Breast epithelium (tissue), 4 donors: ENCODE data around the gene ARHGEF25. TPM values are rescaled to one million over a fixed set of nuclear protein-coding genes. Genes with fewer than 3 reads are reported as not detected.
A peak's percentile ranks its signal among the peaks of the same experiment; 100 is the strongest.

Experiments
- DNase-seq, 2 donors: peaks; one replicate each; pipeline ENCODE4 v3.0.0-alpha.2; 2019; ENCODE audit warnings: low spot score in 2 of 2
- H3K27ac ChIP-seq, 2 donors: fragments of 200-600 bp; sonication (generic) in 1 of 2; one replicate each; pipeline ENCODE4 v1.5.1; 2016 to 2019; ENCODE audit warnings: mild to moderate bottlenecking in 1 of 2
- H3K27me3 ChIP-seq, 2 donors: fragments of 200-600 bp; sonication (generic) in 1 of 2; one replicate each; pipeline versions ENCODE4 v1.5.1 to v1.6.0; 2017 to 2019; ENCODE audit warnings: control low read depth in 1 of 2, mild to moderate bottlenecking in 1 of 2
- H3K36me3 ChIP-seq: fragments of 200-600 bp; one replicate; pipeline ENCODE4 v1.5.1; 2019
- H3K4me1 ChIP-seq, 2 donors: fragments of 200-600 bp; sonication (generic); one replicate each; pipeline ENCODE4 v1.5.1; 2016 to 2019; ENCODE audit warnings: control low read depth in 1 of 2
- H3K4me3 ChIP-seq, 3 donors: fragments of 200-600 bp; sonication (generic); 1 replicate in 2 of 3; 2 replicates in 1 of 3; pipeline ENCODE4 v1.5.1; 2016 to 2019; ENCODE audit warnings: mild to moderate bottlenecking in 3 of 3, moderate library complexity in 2 of 3
- H3K9me3 ChIP-seq, 2 donors: fragments of 200-600 bp; sonication (generic) in 1 of 2; one replicate each; pipeline ENCODE4 v1.5.1; 2016 to 2019; ENCODE audit warnings: control low read depth in 1 of 2
- POLR2A ChIP-seq: fragments of 450-650 bp; IDR thresholded peaks from one replicate; pipeline ENCODE4 v1.6.1; 2016; ENCODE audit warnings: antibody characterized with exemption, mild to moderate bottlenecking, moderate library complexity
- POLR2AphosphoS5 ChIP-seq, 3 donors: sonication (generic); formaldehyde crosslinking; IDR thresholded peaks; one replicate each; pipeline ENCODE4 v1.6.1; 2017; ENCODE audit warnings: antibody characterized with exemption in 3 of 3
- intact Hi-C: fragments of 100-400 bp; cut with DNase I; formaldehyde crosslinking; loops from one replicate; pipeline ENCODE4 v1.15.1; 2023; ENCODE audit warnings: low total_unique reads
- total RNA-seq, 3 donors: library from RNA; depleted of rRNA; stranded (reverse); fragments of >200 nt; gene quantifications; one replicate each; pipeline ENCODE4 v1.1.0, GENCODE V29; 2016
- TF ChIP-seq, protein P1 (sequence below), 3 donors: fragments of 450-650 bp; IDR thresholded peaks; one replicate each; pipeline ENCODE4 v1.5.1; 2016 to 2017; ENCODE audit warnings: antibody characterized with exemption in 3 of 3, mild to moderate bottlenecking in 3 of 3, moderate library complexity in 3 of 3

ARHGEF25 gene
- total RNA-seq, 3 donors from 2014 or later, result 8.3 to 28.2 (median 19.2) TPM

DNA sequence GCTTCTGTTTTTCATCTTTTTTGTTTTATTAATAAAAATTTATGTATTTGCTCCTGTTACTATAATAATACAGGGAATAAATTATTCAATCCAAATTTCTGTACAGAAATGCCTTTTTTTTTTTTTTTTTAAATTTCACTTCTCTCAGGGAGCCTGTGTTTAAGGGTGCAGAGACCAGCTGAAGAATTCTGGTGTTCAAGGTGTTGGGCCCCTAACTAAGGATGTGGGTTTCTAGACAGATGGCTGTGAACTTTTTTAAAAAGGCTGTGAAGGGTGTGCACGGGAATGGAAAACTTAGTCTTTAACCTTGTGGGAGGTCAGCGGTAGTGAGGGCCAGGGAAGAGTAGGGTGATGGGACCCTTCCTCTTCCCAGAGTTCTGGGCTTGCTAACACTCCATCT lies 7.9 kb upstream of the ARHGEF25 start:
- peaks cover 9% of the 10 kb centered on the region for H3K36me3 ChIP-seq
- intact Hi-C loops, result no loop called here
- H3K4me3 ChIP-seq, result peak overlapping the region in 1 of 3 donors; percentile 100

DNA sequence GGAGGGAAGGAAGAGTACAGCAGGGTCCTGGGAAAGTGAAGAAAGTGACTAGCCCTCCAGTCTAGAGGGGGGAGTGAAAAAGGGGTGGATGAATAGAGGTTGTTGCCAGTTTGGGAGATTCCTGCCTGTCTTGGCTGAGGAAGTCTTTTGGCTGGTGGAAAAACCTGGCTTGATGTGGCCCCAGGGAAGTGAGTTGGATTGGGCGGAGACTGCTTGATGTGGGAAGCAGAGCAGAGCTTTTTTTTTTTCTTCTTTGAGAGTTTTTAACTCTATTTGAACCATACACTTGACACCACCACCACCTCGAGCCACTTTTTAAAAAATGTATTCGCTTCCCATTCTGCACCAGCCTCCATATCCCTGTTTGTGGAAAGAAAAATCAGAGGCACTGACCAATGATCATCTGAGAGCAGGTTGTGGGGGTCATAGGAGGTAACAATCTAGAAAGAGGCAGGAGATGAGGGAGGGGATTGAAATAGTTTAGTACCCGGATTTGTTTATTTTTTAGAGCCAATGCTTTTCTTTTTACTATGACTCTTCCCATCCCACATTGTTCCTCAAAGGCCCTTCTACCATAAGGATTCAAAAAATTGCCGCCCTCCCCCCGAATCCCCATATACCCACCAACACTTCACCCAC lies 7.3 kb upstream of the ARHGEF25 start:
- peak overlapping the region; percentile 97 to 100 for H3K27ac ChIP-seq
- intact Hi-C loops, result no loop called here
- peak overlapping the region; percentile 59 to 100 (median 81) for H3K4me3 ChIP-seq
- DNase-seq, result peak; percentile 74 to 82
- H3K9me3 ChIP-seq, result no peaks in the 10 kb centered on the region
- TF ChIP-seq, protein P1, sequence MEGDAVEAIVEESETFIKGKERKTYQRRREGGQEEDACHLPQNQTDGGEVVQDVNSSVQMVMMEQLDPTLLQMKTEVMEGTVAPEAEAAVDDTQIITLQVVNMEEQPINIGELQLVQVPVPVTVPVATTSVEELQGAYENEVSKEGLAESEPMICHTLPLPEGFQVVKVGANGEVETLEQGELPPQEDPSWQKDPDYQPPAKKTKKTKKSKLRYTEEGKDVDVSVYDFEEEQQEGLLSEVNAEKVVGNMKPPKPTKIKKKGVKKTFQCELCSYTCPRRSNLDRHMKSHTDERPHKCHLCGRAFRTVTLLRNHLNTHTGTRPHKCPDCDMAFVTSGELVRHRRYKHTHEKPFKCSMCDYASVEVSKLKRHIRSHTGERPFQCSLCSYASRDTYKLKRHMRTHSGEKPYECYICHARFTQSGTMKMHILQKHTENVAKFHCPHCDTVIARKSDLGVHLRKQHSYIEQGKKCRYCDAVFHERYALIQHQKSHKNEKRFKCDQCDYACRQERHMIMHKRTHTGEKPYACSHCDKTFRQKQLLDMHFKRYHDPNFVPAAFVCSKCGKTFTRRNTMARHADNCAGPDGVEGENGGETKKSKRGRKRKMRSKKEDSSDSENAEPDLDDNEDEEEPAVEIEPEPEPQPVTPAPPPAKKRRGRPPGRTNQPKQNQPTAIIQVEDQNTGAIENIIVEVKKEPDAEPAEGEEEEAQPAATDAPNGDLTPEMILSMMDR (IDR thresholded peaks at IDR 0.05), result no peak
- peak in 1 of 3 donors; percentile 22 for TF ChIP-seq POLR2AphosphoS5 (IDR thresholded peaks at IDR 0.05)
- H3K36me3 ChIP-seq, result peaks cover 9% of the 10 kb centered on the region
- H3K4me1 ChIP-seq, result peaks cover 0 to 4% of the 10 kb centered on the region in 2 donors
- H3K27me3 ChIP-seq, result no peaks in the 10 kb centered on the region

More for the DNA sequence above, 7.9 kb upstream of the ARHGEF25 start:
- H3K27me3 ChIP-seq, result no peaks in the 10 kb centered on the region
- H3K27ac ChIP-seq, result peak overlapping the region; percentile 97 to 100
- no peak for DNase-seq
- peaks cover 0 to 4% of the 10 kb centered on the region in 2 donors for H3K4me1 ChIP-seq
- TF ChIP-seq POLR2AphosphoS5 (IDR thresholded peaks at IDR 0.05) (no peak), POLR2A (no peak)
- TF ChIP-seq, protein P1 (IDR thresholded peaks at IDR 0.05), result no peak
- H3K9me3 ChIP-seq, result no peaks in the 10 kb centered on the region

DNA sequence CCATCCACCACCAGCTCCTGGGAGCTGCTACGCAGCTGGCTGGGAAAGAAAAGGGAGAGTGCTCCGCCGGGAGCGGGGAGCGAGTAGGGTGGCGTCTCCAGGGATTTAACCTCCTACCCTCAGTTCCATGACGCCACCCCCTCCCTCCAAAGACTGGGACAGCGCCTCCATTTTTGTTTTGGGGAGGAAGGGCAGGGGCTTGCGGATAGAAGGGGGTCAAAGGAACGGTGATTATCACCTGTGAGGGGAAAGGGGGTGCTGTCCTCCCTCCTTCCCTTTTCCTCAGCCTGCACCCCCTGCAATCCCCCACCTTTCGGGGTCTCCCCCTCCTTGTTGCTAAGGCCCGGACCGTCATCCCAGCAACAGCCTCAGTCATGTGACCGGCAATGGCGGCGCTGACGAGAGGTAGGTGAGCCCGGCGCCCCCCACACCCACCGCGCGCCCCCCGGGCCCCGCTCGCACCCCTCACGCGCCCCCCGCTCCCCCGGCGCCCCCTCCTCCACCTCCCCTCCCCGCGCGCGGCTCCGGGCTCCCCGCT lies 6.7 kb upstream of the ARHGEF25 start, which contains the start of gene DTX3:
TSS of gene DTX3 (plus strand) at position 371 of the 538 bp plus-strand sequence. CDS start 1,694 bp downstream, outside the sequence.
- H3K27me3 ChIP-seq, result no peaks in the 10 kb centered on the region
- H3K27ac ChIP-seq, result peak within 1 kb of the TSS; percentile 97 to 100
- intact Hi-C loops, result no loop called here
- peaks cover 9% of the 10 kb centered on the region for H3K36me3 ChIP-seq
- H3K4me3 ChIP-seq, result peak within 1 kb of the TSS; percentile 59 to 100 (median 81)
- peaks cover 0 to 4% of the 10 kb centered on the region in 2 donors for H3K4me1 ChIP-seq
- no peak for DNase-seq
- TF ChIP-seq POLR2AphosphoS5 (IDR thresholded peaks at IDR 0.05), result peak in 1 of 3 donors; percentile 14
- TF ChIP-seq, protein P1 (IDR thresholded peaks at IDR 0.05), result no peak
- H3K9me3 ChIP-seq, result no peaks in the 10 kb centered on the region

DNA sequence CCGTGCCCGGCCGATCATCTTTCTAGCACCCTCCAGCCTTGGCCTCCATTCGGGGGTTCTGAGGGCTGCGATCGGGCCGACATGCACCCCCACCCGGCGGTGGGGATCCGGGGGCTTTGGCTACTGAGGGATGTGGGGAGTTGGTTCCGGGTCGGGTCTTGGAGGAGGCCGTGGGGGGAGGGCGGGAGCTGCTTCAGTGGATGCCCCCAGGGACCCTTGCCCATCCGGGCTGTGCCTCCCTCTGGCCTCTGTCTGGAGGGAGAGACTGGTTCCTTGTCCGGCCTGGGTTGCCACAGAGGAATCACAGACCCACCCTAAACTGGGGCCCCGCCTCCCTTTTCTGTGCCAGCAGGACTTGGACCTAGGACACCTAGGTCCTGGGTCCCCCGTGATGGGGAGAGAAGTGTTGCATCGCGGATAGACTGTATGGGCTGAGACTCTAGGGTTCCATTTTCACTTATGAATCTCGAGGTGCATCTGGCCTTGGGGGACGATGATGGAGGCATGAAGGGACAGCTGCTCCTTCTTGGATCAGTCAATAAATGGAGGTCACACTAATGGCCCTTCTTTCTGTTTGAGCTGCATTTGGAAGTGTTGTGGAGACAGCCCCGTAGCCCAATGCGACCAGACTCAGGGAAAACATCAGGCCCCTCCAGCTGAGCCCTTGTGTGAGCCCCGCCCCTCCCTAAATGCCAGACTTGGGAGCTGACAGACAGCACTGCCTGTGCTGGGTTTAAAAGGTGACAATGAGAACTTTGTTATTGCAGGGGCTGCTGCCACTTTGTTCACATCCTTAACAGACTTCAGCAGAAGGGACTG lies 6.0 kb upstream of the ARHGEF25 start:
- no peaks in the 10 kb centered on the region for H3K27me3 ChIP-seq
- DNase-seq, result peak in 1 of 2 donors; percentile 50
- TF ChIP-seq POLR2A (no peak), POLR2AphosphoS5 (IDR thresholded peaks at IDR 0.05) (no peak)
- TF ChIP-seq, protein P1 (IDR thresholded peaks at IDR 0.05), result no peak
- H3K4me3 ChIP-seq, result peak overlapping the region; percentile 59 to 100 (median 81)
- peaks cover 9% of the 10 kb centered on the region for H3K36me3 ChIP-seq
- H3K9me3 ChIP-seq, result no peaks in the 10 kb centered on the region
- H3K27ac ChIP-seq, result peak overlapping the region; percentile 97 to 100
- intact Hi-C loops, result no loop called here
- H3K4me1 ChIP-seq, result peaks cover 0 to 4% of the 10 kb centered on the region in 2 donors
